GM23248 (cell line): ENCODE measurements around the gene CELA3A.
"Not testable (repeated sequence)": the region's sequence is repeated elsewhere in the genome, so short reads cannot be mapped to it uniquely, and the experiment has no call there.

Experiments
- EZH2 ChIP-seq: fragments of 200-600 bp; sonication (generic); IDR thresholded peaks from 2 replicates; pipeline ENCODE4 v1.6.1; 2018; ENCODE audit warnings: antibody characterized with exemption, mild to moderate bottlenecking; ENCODE audit not compliant: insufficient read depth, poor library complexity, severe bottlenecking
- EZH2phosphoT487 ChIP-seq: fragments of 200-600 bp; sonication (generic); IDR thresholded peaks from 2 replicates; pipeline ENCODE4 v1.6.1; 2018; ENCODE audit warnings: antibody characterized with exemption, moderate library complexity, mild to moderate bottlenecking, low read depth; ENCODE audit not compliant: insufficient read depth

DNA sequence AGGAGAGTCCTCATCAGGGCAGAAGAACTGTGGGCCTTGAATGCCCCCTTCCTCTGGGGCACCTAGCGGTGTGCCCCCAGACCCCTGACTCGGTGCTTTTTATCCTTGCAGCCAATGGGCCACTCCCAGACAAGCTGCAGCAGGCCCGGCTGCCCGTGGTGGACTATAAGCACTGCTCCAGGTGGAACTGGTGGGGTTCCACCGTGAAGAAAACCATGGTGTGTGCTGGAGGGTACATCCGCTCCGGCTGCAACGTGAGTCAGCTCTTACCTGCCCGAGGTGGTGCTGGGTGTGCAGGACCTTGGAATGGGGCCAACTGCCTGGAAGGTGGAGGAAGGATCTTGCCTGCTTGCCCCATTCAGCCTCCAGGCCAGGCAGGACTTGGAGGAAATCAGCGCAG lies 5.8 kb downstream of the CELA3A start:
- TF ChIP-seq EZH2phosphoT487, EZH2: not testable (repeated sequence)
